ENCODE data around the gene FANCI.

The FANCI gene

DNA sequence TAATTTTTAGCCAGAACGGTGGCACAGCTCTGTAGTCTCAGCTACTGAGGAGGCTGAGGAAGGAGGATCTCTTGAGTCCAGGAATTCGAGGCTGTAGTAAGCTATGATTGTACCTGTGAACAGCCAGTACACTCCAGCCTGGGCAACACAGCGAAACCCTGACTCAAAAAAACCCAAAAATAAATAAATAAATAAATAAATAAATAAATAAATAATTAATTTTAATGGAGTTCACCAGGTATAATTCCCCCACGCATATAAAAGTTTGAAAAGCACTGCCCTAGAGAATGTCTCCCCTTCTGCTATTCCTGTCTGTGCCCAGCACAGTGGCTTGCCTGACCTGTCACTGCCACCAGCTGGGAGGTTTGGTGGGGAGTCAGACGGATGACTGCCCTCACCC is 18.2 kb upstream of the FANCI start:
- H3K36me3 ChIP-seq (ENCODE audit: control insufficient read depth in 2 of 2, insufficient read depth in 1 of 2, low read length in 2 of 2) = no peaks in the 10 kb centered on the region
- H3K27ac ChIP-seq (ENCODE audit: extremely low read depth, low read depth, low read length) = no peak overlapping the region
- CTCF ChIA-PET = interaction anchor here (1.2 kb wide), 1 partner anchor 19 kb away, joined by 4 read pairs; no protein-coding TSS in a partner anchor
- no peaks in the 10 kb centered on the region for H3K4me1 ChIP-seq (ENCODE audit: control insufficient read depth, insufficient read depth, low read length)
- no peaks in the 10 kb centered on the region for H3K9me3 ChIP-seq (ENCODE audit: control insufficient read depth, insufficient read depth, low read depth, low read length)
- POLR2A ChIA-PET = no interaction called here
- no peak overlapping the region for H3K4me3 ChIP-seq (ENCODE audit: low read depth, low read length)
- TF ChIP-seq GFI1B (tag by site-specific recombination; IDR thresholded peaks at IDR 0.05) (no peak), ZNF423 (tag by site-specific recombination; IDR thresholded peaks at IDR 0.05) (no peak), ZNF792 (tag by site-specific recombination; IDR thresholded peaks at IDR 0.05) (no peak), KLF7 (tag by site-specific recombination; IDR thresholded peaks at IDR 0.05; ENCODE audit: borderline replicate concordance) (no peak), ZNF560 (tag by site-specific recombination; IDR thresholded peaks at IDR 0.05; ENCODE audit: borderline replicate concordance) (0 out of 2 replicates have a peak, but pooled peaks have one; percentile 23), ZNF2 (tag by site-specific recombination; IDR thresholded peaks at IDR 0.05) (no peak), ZNF274 (IDR thresholded peaks at IDR 0.05; ENCODE audit: low read length) (no peak), ZNF274 (tag by site-specific recombination; IDR thresholded peaks at IDR 0.05; ENCODE audit: borderline replicate concordance) (no peak), ZNF354C (tag by site-specific recombination; IDR thresholded peaks at IDR 0.05; ENCODE audit: borderline replicate concordance, low read depth) (no peak), ZNF248 (tag by site-specific recombination; IDR thresholded peaks at IDR 0.05) (no peak), ZNF76 (tag by site-specific recombination; IDR thresholded peaks at IDR 0.05; ENCODE audit: borderline replicate concordance, low read depth) (no peak), ZNF555 (tag by site-specific recombination; conservative IDR thresholded peaks at IDR 0.05) (peak; percentile 68), ZNF157 (tag by site-specific recombination; IDR thresholded peaks at IDR 0.05) (no peak), ZNF335 (tag by site-specific recombination; conservative IDR thresholded peaks at IDR 0.05) (no peak), ZNF214 (tag by site-specific recombination; IDR thresholded peaks at IDR 0.05; ENCODE audit: borderline replicate concordance) (no peak), MYNN (tag by site-specific recombination; IDR thresholded peaks at IDR 0.05; ENCODE audit: borderline replicate concordance) (no peak), ZNF155 (tag by site-specific recombination; IDR thresholded peaks at IDR 0.05) (no peak), HOXC10 (CRISPR knock-in tag; IDR thresholded peaks at IDR 0.05) (no peak), HOXA7 (CRISPR knock-in tag; IDR thresholded peaks at IDR 0.05; ENCODE audit: borderline replicate concordance) (no peak), ZNF169 (tag by site-specific recombination; IDR thresholded peaks at IDR 0.05) (no peak), ZFP37 (tag by site-specific recombination; IDR thresholded peaks at IDR 0.05) (no peak), ZNF791 (tag by site-specific recombination; IDR thresholded peaks at IDR 0.05) (no peak), ZNF138 (tag by site-specific recombination; IDR thresholded peaks at IDR 0.05; ENCODE audit: borderline replicate concordance) (no peak), SP2 (tag by site-specific recombination; IDR thresholded peaks at IDR 0.05) (no peak), ZNF621 (tag by site-specific recombination; IDR thresholded peaks at IDR 0.05) (no peak), ZNF510 (tag by site-specific recombination; IDR thresholded peaks at IDR 0.05; ENCODE audit: insufficient replicate concordance) (peak; percentile 40), ZIC2 (tag by site-specific recombination; IDR thresholded peaks at IDR 0.05) (no peak), ZNF433 (tag by site-specific recombination; IDR thresholded peaks at IDR 0.05; ENCODE audit: low read depth) (peak; percentile 44; the same call in 1 of the 2 replicates), ZNF654 (tag by site-specific recombination; IDR thresholded peaks at IDR 0.05; ENCODE audit: low read depth) (peak; percentile 9; the same call in 1 of the 2 replicates), ZNF777 (tag by site-specific recombination; IDR thresholded peaks at IDR 0.05; ENCODE audit: borderline replicate concordance) (no peak)
- TF ChIP-seq, protein P1, sequence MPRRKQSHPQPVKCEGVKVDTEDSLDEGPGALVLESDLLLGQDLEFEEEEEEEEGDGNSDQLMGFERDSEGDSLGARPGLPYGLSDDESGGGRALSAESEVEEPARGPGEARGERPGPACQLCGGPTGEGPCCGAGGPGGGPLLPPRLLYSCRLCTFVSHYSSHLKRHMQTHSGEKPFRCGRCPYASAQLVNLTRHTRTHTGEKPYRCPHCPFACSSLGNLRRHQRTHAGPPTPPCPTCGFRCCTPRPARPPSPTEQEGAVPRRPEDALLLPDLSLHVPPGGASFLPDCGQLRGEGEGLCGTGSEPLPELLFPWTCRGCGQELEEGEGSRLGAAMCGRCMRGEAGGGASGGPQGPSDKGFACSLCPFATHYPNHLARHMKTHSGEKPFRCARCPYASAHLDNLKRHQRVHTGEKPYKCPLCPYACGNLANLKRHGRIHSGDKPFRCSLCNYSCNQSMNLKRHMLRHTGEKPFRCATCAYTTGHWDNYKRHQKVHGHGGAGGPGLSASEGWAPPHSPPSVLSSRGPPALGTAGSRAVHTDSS (tag by site-specific recombination; IDR thresholded peaks at IDR 0.05) = no peak
- TF ChIP-seq, protein P2, sequence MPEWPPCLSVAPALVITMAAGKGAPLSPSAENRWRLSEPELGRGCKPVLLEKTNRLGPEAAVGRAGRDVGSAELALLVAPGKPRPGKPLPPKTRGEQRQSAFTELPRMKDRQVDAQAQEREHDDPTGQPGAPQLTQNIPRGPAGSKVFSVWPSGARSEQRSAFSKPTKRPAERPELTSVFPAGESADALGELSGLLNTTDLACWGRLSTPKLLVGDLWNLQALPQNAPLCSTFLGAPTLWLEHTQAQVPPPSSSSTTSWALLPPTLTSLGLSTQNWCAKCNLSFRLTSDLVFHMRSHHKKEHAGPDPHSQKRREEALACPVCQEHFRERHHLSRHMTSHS (tag by site-specific recombination; IDR thresholded peaks at IDR 0.05) = no peak
- TF ChIP-seq, protein P3, sequence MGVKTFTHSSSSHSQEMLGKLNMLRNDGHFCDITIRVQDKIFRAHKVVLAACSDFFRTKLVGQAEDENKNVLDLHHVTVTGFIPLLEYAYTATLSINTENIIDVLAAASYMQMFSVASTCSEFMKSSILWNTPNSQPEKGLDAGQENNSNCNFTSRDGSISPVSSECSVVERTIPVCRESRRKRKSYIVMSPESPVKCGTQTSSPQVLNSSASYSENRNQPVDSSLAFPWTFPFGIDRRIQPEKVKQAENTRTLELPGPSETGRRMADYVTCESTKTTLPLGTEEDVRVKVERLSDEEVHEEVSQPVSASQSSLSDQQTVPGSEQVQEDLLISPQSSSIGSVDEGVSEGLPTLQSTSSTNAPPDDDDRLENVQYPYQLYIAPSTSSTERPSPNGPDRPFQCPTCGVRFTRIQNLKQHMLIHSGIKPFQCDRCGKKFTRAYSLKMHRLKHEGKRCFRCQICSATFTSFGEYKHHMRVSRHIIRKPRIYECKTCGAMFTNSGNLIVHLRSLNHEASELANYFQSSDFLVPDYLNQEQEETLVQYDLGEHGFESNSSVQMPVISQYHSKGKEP (tag by site-specific recombination; IDR thresholded peaks at IDR 0.05) = no peak
- TF ChIP-seq, protein P4, sequence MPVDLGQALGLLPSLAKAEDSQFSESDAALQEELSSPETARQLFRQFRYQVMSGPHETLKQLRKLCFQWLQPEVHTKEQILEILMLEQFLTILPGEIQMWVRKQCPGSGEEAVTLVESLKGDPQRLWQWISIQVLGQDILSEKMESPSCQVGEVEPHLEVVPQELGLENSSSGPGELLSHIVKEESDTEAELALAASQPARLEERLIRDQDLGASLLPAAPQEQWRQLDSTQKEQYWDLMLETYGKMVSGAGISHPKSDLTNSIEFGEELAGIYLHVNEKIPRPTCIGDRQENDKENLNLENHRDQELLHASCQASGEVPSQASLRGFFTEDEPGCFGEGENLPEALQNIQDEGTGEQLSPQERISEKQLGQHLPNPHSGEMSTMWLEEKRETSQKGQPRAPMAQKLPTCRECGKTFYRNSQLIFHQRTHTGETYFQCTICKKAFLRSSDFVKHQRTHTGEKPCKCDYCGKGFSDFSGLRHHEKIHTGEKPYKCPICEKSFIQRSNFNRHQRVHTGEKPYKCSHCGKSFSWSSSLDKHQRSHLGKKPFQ (tag by site-specific recombination; IDR thresholded peaks at IDR 0.05) = no peak

Data from HEK293 (cell line).